HTR-8/SVneo (cell line): ENCODE measurements around the gene APOH.
"Not testable (repeated sequence)": the region's sequence is repeated elsewhere in the genome, so short reads cannot be mapped to it uniquely, and the experiment has no call there.

Experiments
- DNase-seq: peaks from one replicate; pipeline ENCODE4 v3.0.0; 2011; ENCODE audit warnings: low spot score, mixed read lengths; ENCODE audit not compliant: insufficient read length
- FAIRE-seq: peaks from 2 replicates; lab custom pipeline; 2011; peaks lifted over from hg19 to GRCh38; lab: Jason Lieb, UNC

The APOH gene

DNA sequence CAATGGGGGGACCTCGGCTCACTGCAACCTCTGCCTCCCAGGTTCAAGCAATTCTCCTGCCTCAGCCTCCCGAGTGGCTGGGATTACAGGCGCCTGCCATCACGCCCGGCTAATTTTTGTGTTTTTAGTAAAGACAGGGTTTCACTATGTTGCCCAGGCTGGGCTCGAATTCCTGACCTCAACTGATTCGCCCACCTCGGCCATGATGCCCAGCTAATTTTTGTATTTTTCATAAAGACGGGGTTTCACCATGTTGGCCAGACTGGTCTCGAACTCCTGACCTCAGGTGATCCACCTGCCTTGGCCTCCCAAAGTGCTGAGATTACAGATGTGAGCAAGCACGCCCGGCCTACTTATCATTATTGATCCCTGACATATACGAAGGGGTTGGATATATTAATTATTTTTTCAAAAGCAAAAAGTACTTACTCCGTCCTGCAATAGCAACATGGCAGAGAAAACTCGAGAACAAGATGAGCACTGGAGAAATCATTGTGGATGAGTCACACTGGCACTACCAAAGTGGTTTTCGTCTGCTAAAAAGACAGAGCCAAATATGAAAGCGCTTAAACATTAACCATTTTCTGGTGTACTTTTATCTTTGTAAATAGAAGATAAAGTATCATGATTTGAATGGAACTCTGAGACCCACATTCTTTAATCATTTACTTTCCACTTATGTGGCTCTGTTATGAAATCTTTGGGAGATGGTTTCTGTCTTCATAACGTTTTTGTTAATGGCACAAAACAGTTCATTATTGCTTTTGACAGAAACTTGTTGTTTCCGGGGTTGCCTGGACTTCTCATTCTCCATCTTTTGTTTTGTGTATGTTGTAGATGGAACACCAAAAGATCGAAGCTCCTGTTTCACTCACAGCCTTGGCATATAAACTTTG is at the start of gene APOH:
Gene APOH, minus strand, starts transcription at position 529 of the 896 bp plus-strand sequence. Its CDS starts 36 bp downstream, at position 493.
- FAIRE-seq (no peak), DNase-seq (no peak)

GRCh38 chr17:66277191-66277590 is 48.0 kb upstream of the APOH start:
- FAIRE-seq = no peak
- no peak for DNase-seq

- no peak for FAIRE-seq
- DNase-seq = no peak
Measured at GRCh38 chr17:66276328-66276937, 47.2 kb upstream of the APOH start.

DNA sequence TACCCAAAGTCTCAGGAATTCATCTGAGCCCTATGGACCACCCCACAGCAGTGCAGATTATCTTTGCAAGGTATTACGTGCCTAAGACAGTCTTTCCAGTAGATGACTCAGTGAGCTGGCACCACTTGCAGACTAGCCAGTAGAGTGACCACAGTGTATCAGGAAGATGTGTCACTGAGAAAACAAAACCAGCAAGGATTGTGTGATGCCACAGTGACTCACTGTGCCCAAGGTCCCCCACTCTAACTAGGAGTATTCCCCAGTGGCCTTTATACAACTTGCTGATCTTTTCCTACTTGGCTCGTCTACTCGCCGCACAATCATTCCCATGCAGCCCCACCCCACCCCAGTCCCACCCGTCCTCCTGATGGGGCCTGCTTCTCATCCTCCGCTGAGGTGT is 46.4 kb upstream of the APOH start:
- DNase-seq (peak; percentile 95), FAIRE-seq (peak; percentile 98)

- FAIRE-seq = no peak
Measured at GRCh38 chr17:66273586-66273848, 44.3 kb upstream of the APOH start.

GRCh38 chr17:66272811-66273585 is 43.8 kb upstream of the APOH start:
- DNase-seq = peak; percentile 78
- FAIRE-seq = no peak

More at GRCh38 chr17:66273586-66273848, 44.3 kb upstream of the APOH start:
- no peak for DNase-seq

GRCh38 chr17:66271512-66271911 is 42.3 kb upstream of the APOH start:
- FAIRE-seq (no peak), DNase-seq (no peak)

- FAIRE-seq (no peak), DNase-seq (no peak)
Measured at GRCh38 chr17:66270106-66270505, 40.9 kb upstream of the APOH start.

DNA sequence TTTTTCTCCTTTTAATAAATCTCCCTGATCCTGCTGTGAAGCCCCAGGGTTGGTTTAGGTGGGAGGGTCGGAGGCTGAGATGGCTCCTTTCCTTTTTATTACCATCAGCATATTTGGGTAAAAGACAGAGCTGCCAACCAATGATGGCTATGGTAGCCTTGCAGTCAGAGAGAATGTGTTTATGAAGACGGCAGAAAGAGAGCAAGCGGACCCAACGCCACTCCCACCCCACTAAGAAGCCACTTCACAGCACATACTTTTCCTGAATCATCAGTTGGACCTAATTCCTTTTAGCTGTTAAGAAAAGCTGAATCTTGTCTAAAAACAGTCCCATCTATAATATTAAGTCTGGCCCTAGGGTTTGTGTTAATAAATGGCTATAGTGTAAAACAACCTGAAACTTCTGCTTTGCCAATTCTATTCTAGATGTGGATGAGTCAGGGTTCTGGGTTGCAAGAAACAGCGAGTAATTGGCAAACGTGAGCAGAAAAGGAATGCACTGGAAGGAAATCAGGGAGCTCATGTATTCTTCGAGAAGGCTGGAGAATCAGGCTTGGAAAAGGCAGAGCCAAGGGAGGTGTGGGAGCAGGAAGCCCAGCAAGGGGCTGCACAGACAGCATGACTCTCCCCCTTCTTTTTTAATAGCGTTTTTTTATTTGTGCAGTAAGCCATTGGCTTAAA is 39.2 kb upstream of the APOH start:
- no peak for FAIRE-seq

DNA sequence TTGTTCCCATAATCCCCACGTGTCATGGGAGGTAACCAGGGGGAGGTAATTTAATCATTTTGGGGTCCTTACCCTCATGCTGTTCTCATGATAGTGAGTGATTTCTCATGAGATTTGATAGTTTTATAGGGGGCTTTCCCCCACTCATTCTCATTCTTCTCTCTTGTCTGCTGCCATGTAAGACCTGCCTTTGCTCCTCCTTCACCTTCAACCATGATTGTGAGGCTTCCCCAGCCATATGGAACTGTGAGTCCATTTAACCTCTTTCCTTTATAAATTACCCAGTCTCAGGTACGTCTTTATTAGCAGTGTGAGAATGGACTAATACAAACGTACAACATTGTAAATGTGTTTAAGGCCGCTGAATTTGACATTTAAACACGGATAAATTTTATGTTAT is 35.5 kb upstream of the APOH start:
- DNase-seq = no peak
- no peak for FAIRE-seq

More for the DNA sequence above, 39.2 kb upstream of the APOH start:
- no peak for DNase-seq

DNA sequence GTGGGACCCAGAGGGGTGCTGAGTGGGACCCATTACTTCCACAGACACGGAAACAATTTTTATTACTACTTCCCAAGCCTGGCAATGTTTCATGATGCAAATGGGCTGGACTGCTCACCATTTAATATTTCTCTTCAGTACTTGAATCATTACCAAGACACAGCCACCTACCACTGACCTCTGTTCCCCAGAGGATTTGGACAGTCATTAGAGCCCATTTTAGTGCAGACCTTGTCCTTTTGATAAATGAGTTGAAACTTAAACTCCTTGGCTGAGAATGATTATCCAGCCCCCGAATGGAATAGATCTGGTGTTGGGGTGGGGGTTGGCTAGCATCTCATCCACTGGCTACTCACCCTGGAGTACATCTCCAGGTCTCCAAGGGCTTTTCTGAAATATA is 33.6 kb upstream of the APOH start:
- DNase-seq (no peak), FAIRE-seq (no peak)

GRCh38 chr17:66260688-66261087 is 31.5 kb upstream of the APOH start:
- FAIRE-seq (peak; percentile 28), DNase-seq (no peak)

DNA sequence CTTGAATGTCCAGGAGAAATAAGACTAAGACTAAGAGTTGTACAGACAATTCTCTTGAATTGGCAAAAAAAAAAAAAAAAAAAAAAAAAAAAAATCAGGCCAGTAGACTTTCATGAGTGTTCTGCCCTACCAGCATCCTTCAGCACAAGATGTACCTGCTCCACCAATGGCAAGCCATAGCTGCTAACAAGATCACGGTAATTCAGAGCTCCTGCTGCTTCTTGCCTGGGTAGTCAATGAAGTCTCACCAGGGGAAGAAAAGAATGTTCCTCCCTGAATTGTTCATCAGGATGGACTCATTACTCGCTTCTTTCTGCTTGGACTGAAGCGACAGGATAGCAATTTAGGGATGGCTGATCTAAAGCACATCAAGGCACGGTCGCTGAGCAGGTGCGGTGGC is 31.1 kb upstream of the APOH start:
- DNase-seq = no peak
- no peak for FAIRE-seq

DNA sequence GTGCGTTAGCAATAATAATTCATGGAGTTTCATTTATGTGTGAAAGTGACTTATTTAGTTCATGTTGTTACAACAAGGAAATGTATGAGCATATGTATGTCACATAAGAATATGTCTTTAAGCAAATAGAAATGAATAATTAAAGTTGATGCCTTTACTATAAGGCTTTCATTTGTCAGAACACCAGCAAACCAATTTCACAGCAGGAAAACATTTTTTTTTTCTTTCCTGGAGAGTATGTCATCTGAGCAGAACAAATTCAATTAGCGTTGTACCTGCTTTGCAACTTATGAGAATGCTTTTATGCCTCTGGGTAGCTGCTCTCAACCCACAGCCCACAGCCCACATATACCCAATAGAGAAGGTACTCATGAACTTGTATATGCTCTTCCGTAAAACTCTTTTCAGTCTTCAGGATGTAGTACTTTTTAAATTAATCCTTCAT is 26.3 kb upstream of the APOH start:
- DNase-seq = no peak
- FAIRE-seq = no peak

DNA sequence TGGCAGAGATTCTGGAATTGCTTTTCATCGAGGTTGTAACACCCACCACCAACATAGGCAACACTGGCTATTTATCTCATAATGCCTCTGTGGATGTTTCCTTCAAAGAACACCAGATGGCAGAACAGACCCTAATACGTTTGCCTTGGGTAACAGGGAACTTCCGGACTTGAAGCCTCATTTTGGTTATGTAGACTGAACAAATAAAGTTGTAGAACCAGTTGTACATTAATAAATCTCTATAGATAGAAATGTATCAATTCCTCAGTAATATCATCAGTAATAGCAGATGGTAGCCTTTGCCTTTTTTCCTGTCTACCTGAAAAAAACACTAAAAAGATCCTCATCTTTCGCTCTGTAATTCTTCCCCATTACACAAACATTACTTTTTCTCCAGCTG is 25.9 kb upstream of the APOH start:
- FAIRE-seq (peak; percentile 28), DNase-seq (peak; percentile 78)

DNA sequence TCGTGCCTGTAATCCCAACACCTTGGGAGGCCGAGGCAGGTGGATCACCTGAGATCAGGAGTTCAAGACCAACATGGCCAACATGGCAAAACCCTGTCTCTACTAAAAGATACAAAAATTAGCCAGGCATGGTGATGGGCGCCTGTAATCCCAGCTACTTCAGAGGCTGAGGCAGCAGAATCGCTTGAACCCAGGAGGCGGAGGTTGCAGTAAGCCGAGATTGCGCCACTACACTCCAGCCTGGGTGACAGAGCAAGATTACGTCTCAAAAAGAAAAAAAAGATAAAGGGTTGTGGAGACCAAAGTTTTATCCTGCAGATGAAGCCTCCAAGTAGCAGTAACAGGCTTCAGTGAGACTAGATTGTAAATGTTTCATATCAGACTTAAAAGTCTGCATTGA is 24.2 kb upstream of the APOH start:
- DNase-seq, FAIRE-seq: not testable (repeated sequence)

- DNase-seq (no peak), FAIRE-seq (no peak)
Measured at GRCh38 chr17:66250686-66251085, 21.5 kb upstream of the APOH start.

DNA sequence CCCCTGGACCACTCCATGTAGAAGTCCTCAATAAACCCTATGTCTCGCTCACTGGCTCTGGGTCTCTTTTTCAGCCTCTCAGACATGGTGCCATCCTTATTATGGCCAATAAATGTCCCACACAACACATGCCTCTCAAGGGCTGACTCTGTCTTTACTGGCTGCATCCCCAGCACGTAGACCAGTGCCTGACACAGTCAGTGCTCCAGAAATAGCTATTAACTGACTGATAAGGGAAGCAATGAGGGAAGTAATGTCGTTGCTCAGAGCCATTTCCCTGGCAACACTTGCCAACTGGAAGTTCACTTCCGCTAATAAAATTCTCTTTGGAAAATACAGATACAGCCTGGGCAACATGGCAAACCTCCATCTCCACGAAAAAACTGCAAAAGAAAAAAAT is 19.1 kb upstream of the APOH start:
- peak; percentile 77 for FAIRE-seq

DNA sequence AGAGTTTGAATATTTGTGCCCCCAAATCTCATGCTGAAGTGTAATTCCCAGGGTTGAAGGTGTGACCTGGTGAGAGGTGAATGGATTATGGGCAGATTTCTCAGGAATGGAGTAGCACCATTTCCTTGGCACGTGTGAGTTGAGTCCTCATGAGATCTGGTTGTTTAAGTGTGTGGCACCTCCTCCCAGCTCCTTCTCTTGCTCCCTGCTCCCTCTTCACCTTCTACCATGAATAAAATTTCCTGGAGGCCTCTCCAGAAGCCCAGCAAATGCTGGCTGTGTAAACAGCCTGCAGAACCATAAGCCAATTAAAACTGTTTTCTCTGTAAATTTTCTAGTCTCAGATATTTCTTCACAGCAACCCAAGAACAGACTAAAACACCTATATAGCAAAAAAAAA is 12.6 kb upstream of the APOH start:
- no peak for DNase-seq
- no peak for FAIRE-seq

More for the DNA sequence above, 19.1 kb upstream of the APOH start:
- DNase-seq = no peak

DNA sequence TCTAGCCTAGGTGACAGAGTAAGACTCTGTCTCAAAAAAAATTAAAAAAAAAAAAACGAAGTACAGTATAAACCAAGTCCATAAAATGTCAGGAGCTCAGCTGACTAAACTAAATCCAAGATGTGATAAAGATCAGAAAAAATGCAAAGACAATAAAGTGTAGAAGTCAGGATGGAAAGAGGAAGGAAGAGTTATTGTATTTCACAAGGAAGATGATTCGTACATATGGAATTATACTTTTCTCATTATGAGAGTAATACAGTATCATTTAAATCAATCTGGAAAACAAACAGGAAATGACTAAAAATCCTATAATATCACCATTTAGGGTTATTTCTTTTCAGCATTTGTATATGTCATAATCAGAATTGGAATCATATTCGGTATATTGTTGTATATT is 11.4 kb upstream of the APOH start:
- no peak for FAIRE-seq

More for the DNA sequence above, 11.4 kb upstream of the APOH start:
- peak; percentile 31 for DNase-seq
